Measurements from ENCODE around the gene MAP1LC3B2. TPM values are rescaled to one million over a fixed set of nuclear protein-coding genes. Genes with fewer than 3 reads are reported as not detected.

Gene MAP1LC3B2
- total RNA-seq, 2 donors from 2014 or later = not detected

DNA sequence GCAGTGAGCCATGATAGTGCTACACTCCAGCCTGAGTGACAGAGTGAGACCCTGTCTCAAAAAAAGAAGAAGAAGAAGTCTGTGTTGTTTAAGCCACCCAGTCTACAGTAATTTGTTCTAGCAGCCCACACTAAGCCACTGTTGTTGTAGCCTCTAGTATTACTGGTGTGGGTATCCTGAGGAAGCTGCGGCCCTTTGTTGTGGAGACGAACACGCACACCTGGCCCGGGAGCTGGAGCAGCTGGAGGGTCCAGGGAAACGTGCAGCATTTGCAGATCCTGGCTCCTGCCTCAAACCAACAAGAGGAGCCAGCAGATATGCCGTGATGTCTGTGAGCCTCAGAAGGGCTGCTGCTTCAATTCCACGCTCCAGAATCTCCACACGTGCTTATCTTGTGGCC is 65.3 kb downstream of the MAP1LC3B2 start:
- Histone ChIP-seq H3K27me3 (no peaks in the 10 kb centered on the region), H3K4me1 (peaks cover 15% of the 10 kb centered on the region), H3K36me3 (replicated peaks in 1 of 2; ENCODE audit: insufficient read depth in 1 of 2, low read depth in 2 of 2) (no peaks in the 10 kb centered on the region), H3K9me3 (no peaks in the 10 kb centered on the region), H3K27ac (no peak overlapping the region), H3K4me3 (no peak overlapping the region)
- DNase-seq (no peak), ATAC-seq (no peak)
- no peak for TF ChIP-seq POLR2A (IDR thresholded peaks at IDR 0.05)
- no peak for TF ChIP-seq CTCF (IDR thresholded peaks at IDR 0.05)
- intact Hi-C loops (cut with DNase I) = no loop called here
- WGBS, 2 donors = 24 to 29% methylated on average over 8 of the region's 8 CpGs

DNA sequence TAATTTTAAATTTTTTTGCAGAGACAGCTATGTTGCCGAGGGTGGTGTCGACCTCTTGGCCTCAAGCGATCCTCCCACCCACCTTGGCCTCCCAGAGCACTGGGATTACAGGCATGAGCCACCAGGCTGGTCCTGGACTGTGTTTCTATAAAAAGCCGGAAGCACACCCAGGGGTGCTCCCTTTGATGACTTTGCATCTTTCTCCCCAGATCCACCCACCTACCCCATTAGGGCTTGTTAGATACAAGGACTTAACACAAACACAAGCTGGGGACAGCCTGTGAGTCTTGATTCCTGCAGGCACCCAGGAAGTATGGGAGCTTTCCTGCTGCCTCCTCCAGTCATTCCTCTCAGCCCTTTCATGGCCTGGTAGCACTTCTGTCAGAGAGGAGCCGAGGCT is 67.0 kb downstream of the MAP1LC3B2 start:
- H3K27me3 ChIP-seq = no peaks in the 10 kb centered on the region
- no peaks in the 10 kb centered on the region for H3K9me3 ChIP-seq
- H3K36me3 ChIP-seq (replicated peaks in 1 of 2; ENCODE audit: insufficient read depth in 1 of 2, low read depth in 2 of 2) = no peaks in the 10 kb centered on the region
- 88% methylated on average over 5 of the region's 5 CpGs for WGBS, 2 donors
- TF ChIP-seq POLR2A (IDR thresholded peaks at IDR 0.05) (no peak), CTCF (IDR thresholded peaks at IDR 0.05) (no peak)
- H3K4me3 ChIP-seq = no peak overlapping the region
- H3K27ac ChIP-seq = no peak overlapping the region
- peaks cover 29% of the 10 kb centered on the region for H3K4me1 ChIP-seq
- no peak for ATAC-seq
- no peak for DNase-seq
- intact Hi-C loops (cut with DNase I) = no loop called here

Other genes with a start within 250 kb of the MAP1LC3B2 start
- gene SPRING1, start 178.7 kb downstream of the MAP1LC3B2 start, total RNA-seq = 1 to 10 TPM; 9.1 to 9.9 TPM
- 1 to 10 TPM; 1.3 to 1.6 TPM for gene RNFT2, start 178.9 kb downstream of the MAP1LC3B2 start, total RNA-seq